D341Med (cell line): ENCODE measurements around the gene GUCY2D.
"Not testable (repeated sequence)": the region's sequence is repeated elsewhere in the genome, so short reads cannot be mapped to it uniquely, and the experiment has no call there.

ENCODE experiments used
- DNase-seq: peaks from one replicate; pipeline ENCODE4 v3.0.0; 2012; ENCODE audit warnings: low spot score

GUCY2D gene

GRCh38 chr17:8001976-8002720, at the start of gene GUCY2D:
GUCY2D (plus strand) TSS chr17:8002615; CDS start chr17:8003048, 433 bp downstream.
- DNase-seq, result no peak

GRCh38 chr17:7953266-7953665, 49.1 kb upstream of the GUCY2D start:
- not testable (repeated sequence) for DNase-seq

- DNase-seq, result no peak
Measured at GRCh38 chr17:7955414-7956227, 46.8 kb upstream of the GUCY2D start.

GRCh38 chr17:7956228-7956965, 46.0 kb upstream of the GUCY2D start:
- no peak for DNase-seq

GRCh38 chr17:7959503-7960253, 42.7 kb upstream of the GUCY2D start:
- no peak for DNase-seq

- no peak for DNase-seq
Measured at GRCh38 chr17:7961421-7961820, 41.0 kb upstream of the GUCY2D start.

GRCh38 chr17:7967751-7968150, 34.7 kb upstream of the GUCY2D start:
- no peak for DNase-seq

- DNase-seq, result no peak
Measured at GRCh38 chr17:7969433-7969832, 33.0 kb upstream of the GUCY2D start.

- DNase-seq, result no peak
Measured at GRCh38 chr17:7971651-7972050, 30.8 kb upstream of the GUCY2D start.

- no peak for DNase-seq
Measured at GRCh38 chr17:7972131-7972785, 30.2 kb upstream of the GUCY2D start.

GRCh38 chr17:7974638-7975131, 27.7 kb upstream of the GUCY2D start:
- DNase-seq, result no peak

- no peak for DNase-seq
Measured at GRCh38 chr17:7977039-7977438, 25.4 kb upstream of the GUCY2D start.

GRCh38 chr17:7977805-7978204, 24.6 kb upstream of the GUCY2D start:
- no peak for DNase-seq

- DNase-seq, result no peak
Measured at GRCh38 chr17:7982173-7982572, 20.2 kb upstream of the GUCY2D start.

GRCh38 chr17:7982666-7983065, 19.7 kb upstream of the GUCY2D start:
- DNase-seq, result no peak

GRCh38 chr17:7984904-7985303, 17.5 kb upstream of the GUCY2D start:
- no peak for DNase-seq

GRCh38 chr17:7987112-7987893, 15.1 kb upstream of the GUCY2D start:
- DNase-seq, result no peak

GRCh38 chr17:7988750-7989178, 13.7 kb upstream of the GUCY2D start:
- peak; percentile 34 for DNase-seq

- peak; percentile 84 for DNase-seq
Measured at GRCh38 chr17:7989781-7990655, 12.4 kb upstream of the GUCY2D start.
